Measurements from ENCODE around the gene COL6A1.

The COL6A1 gene

GRCh38 chr21:46052703-46053651 is 71.4 kb downstream of the COL6A1 start:
- DNase-seq = peak; percentile 69

- no peak for DNase-seq
Measured at GRCh38 chr21:46054031-46054430, 72.5 kb downstream of the COL6A1 start.

DNA sequence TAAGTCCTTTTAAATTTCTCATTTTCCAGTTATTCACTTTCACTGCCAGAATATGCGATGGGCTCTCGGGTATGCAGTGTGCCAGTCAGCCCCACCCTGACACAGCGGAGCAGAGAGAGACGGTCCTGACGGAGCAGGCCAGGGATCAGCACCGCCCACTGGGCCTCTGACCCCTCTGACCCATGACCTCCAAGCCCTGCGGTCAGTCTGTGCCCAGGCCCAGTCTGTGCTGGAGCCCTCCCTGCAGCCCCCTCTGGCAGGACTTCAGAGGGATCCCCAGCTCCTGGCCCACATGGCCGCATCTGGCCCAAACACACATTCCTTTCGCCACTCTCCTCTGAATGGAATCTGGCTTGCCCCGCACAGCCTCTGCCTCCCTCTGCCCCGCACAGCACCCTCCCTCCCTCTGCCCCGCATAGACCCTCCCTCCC is 72.9 kb downstream of the COL6A1 start:
- DNase-seq = no peak

Data from stimulated activated CD4-positive, alpha-beta T cell treated with anti-CD3 and anti-CD28 coated beads, Interleukin-4, amount 100 ng/mL, for 24 hours (primary cell).